GM23338 (cell line): ENCODE data around the gene MAN2B2. TPM values are rescaled to one million over a fixed set of nuclear protein-coding genes. Genes with fewer than 3 reads are reported as not detected.
A peak's percentile ranks its signal among the peaks of the same experiment; 100 is the strongest.

Experiments used
- ATAC-seq: fragments of 200-7000 bp; cut with Tn5 transposase; 3 replicates; pipeline ENCODE4 v1.9.1; 2020
- DNase-seq: peaks from one replicate; pipeline ENCODE4 v3.0.0-alpha.2; 2015; ENCODE audit warnings: low spot score
- H2AFZ ChIP-seq: fragments of 200-600 bp; sonication (generic); 2 replicates; pipeline ENCODE4 v1.8.0; 2016; ENCODE audit warnings: antibody characterized with exemption, mild to moderate bottlenecking, moderate library complexity
- H3F3A ChIP-seq: fragments of 200-600 bp; sonication (generic); replicated peaks from 2 replicates; pipeline ENCODE4 v1.8.0; 2017; ENCODE audit warnings: antibody characterized with exemption, mixed run types, low read depth
- H3K27ac ChIP-seq: fragments of 200-600 bp; sonication (generic); 2 replicates; pipeline ENCODE4 v1.6.1; 2016; ENCODE audit warnings: low read depth
- H3K27me3 ChIP-seq: fragments of 200-600 bp; sonication (generic); 2 replicates; pipeline ENCODE4 v1.8.0; 2016; ENCODE audit warnings: mild to moderate bottlenecking, mixed run types, moderate library complexity; ENCODE audit not compliant: insufficient read depth
- H3K36me3 ChIP-seq: fragments of 200-600 bp; sonication (generic); 2 replicates; pipeline ENCODE4 v1.8.0; 2016; ENCODE audit warnings: mild to moderate bottlenecking; ENCODE audit not compliant: insufficient read depth
- H3K4me1 ChIP-seq: fragments of 200-600 bp; sonication (generic); 2 replicates; pipeline ENCODE4 v1.8.0; 2016; ENCODE audit warnings: mild to moderate bottlenecking, moderate library complexity; ENCODE audit not compliant: insufficient read depth
- H3K4me2 ChIP-seq: fragments of 200-600 bp; sonication (generic); 2 replicates; pipeline ENCODE4 v1.7.1; 2017; ENCODE audit warnings: mixed run types
- H3K4me3 ChIP-seq: fragments of 200-600 bp; sonication (generic); 2 replicates; pipeline ENCODE4 v1.6.1; 2016; ENCODE audit warnings: mixed run types
- H3K79me2 ChIP-seq: fragments of 200-600 bp; sonication (generic); replicated peaks from 2 replicates; pipeline ENCODE4 v1.8.0; 2017; ENCODE audit warnings: mild to moderate bottlenecking; ENCODE audit not compliant: insufficient read depth
- H3K9me2 ChIP-seq: fragments of 200-600 bp; sonication (generic); 2 replicates; pipeline ENCODE4 v1.8.0; 2017; ENCODE audit not compliant: insufficient read depth
- H4K20me1 ChIP-seq: fragments of 200-600 bp; sonication (generic); replicated peaks from 2 replicates; pipeline ENCODE4 v1.8.0; 2017; ENCODE audit warnings: mild to moderate bottlenecking; ENCODE audit not compliant: insufficient read depth
- H3K27ac Mint-ChIP-seq: 2 replicates; pipeline ENCODE4 v1.8.0; 2020; ENCODE audit warnings: inconsistent platforms, mild to moderate bottlenecking, moderate library complexity, mixed read lengths
- H3K27me3 Mint-ChIP-seq: 3 replicates; pipeline ENCODE4 v1.8.0; 2022; ENCODE audit warnings: low read depth, mild to moderate bottlenecking, moderate library complexity, mixed read lengths, inconsistent platforms; ENCODE audit not compliant: insufficient read depth, poor library complexity
- H3K36me3 Mint-ChIP-seq: 3 replicates; pipeline ENCODE4 v1.8.0; 2021; ENCODE audit warnings: low read depth, mild to moderate bottlenecking, inconsistent platforms, moderate library complexity, mixed read lengths
- H3K4me1 Mint-ChIP-seq: 3 replicates; pipeline ENCODE4 v1.8.0; 2020; ENCODE audit warnings: mild to moderate bottlenecking, inconsistent platforms, mixed read lengths
- H3K4me3 Mint-ChIP-seq: 3 replicates; pipeline ENCODE4 v1.8.0; 2021; ENCODE audit warnings: moderate library complexity, mild to moderate bottlenecking, inconsistent platforms, mixed read lengths
- H3K9me3 Mint-ChIP-seq: 3 replicates; pipeline ENCODE4 v1.8.0; 2020; ENCODE audit warnings: moderate library complexity, mild to moderate bottlenecking, inconsistent platforms, mixed read lengths
- CREB1 ChIP-seq: fragments of 250-450 bp; sonication (Bioruptor Pico); IDR thresholded peaks from 2 replicates; pipeline ENCODE4 v1.5.0; 2020; ENCODE audit warnings: low read depth, mild to moderate bottlenecking, moderate library complexity
- EZH2 ChIP-seq: fragments of 200-600 bp; sonication (generic); IDR thresholded peaks from one replicate; pipeline ENCODE4 v1.8.0; 2017; ENCODE audit warnings: antibody characterized with exemption, mild to moderate bottlenecking, low read depth; ENCODE audit not compliant: unreplicated experiment
- EZH2phosphoT487 ChIP-seq: fragments of 200-600 bp; sonication (generic); IDR thresholded peaks from one replicate; pipeline ENCODE4 v1.8.1; 2018; ENCODE audit warnings: antibody characterized with exemption; ENCODE audit not compliant: unreplicated experiment
- JUNB ChIP-seq: IDR thresholded peaks from one replicate; pipeline ENCODE4 v1.6.1; 2016; ENCODE audit warnings: antibody characterized with exemption; ENCODE audit not compliant: unreplicated experiment
- NANOG ChIP-seq: IDR thresholded peaks from 2 replicates; pipeline ENCODE4 v1.6.1; 2016; ENCODE audit warnings: antibody characterized with exemption, borderline replicate concordance
- POLR2AphosphoS5 ChIP-seq: IDR thresholded peaks from 2 replicates; pipeline ENCODE4 v1.6.1; 2016; ENCODE audit warnings: antibody characterized with exemption, low read depth
- STAT1 ChIP-seq: IDR thresholded peaks from one replicate; pipeline ENCODE4 v1.6.1; 2016; ENCODE audit warnings: antibody characterized with exemption; ENCODE audit not compliant: unreplicated experiment
- ZNF114 ChIP-seq: fragments of 250-450 bp; sonication (Bioruptor Pico); IDR thresholded peaks from 2 replicates; pipeline ENCODE4 v1.5.0; 2020; ENCODE audit warnings: mild to moderate bottlenecking, moderate library complexity
- ZNF331 ChIP-seq: fragments of 250-450 bp; sonication (Bioruptor Pico); IDR thresholded peaks from 2 replicates; pipeline ENCODE4 v1.5.0; 2020; ENCODE audit warnings: low read depth, mild to moderate bottlenecking, moderate library complexity
- ZNF462 ChIP-seq: fragments of 250-450 bp; sonication (Bioruptor Pico); IDR thresholded peaks from 2 replicates; pipeline ENCODE4 v1.5.0; 2020; ENCODE audit warnings: mild to moderate bottlenecking, moderate library complexity
- polyA plus RNA-seq: library from polyadenylated mRNA; unstranded; fragments of >200 nt; fragmentation: Nextera tagmentation; extraction: Ambion mirVana; gene quantifications from 2 replicates; pipeline ENCODE4 v1.2.1, GENCODE V29; 2016
- total RNA-seq: library from RNA; depleted of rRNA; stranded (reverse); fragments of >200 nt; shearing (Covaris generic); gene quantifications from 2 replicates; pipeline ENCODE4 v1.2.3, GENCODE V29; 2014
- TF ChIP-seq, protein P1 (sequence below), 2 experiments: fragments of 200-600 bp in 1 of 2; sonication (generic) in 1 of 2; conservative IDR thresholded peaks; 2 replicates each; pipeline versions ENCODE4 v1.5.1 to v1.6.1; 2016 to 2017; ENCODE audit warnings: antibody characterized with exemption in 2 of 2, low read depth in 2 of 2, mild to moderate bottlenecking in 2 of 2, moderate library complexity in 1 of 2
- TF ChIP-seq, protein P2 (sequence below): IDR thresholded peaks from 2 replicates; pipeline ENCODE4 v1.6.1; 2016; ENCODE audit warnings: antibody characterized with exemption
- TF ChIP-seq, protein P3 (sequence below): IDR thresholded peaks from one replicate; pipeline ENCODE4 v1.6.1; 2018; ENCODE audit warnings: antibody characterized with exemption; ENCODE audit not compliant: unreplicated experiment

Gene MAN2B2
- total and polyA plus RNA-seq, 2 experiments from 2014 or later = 1.6 to 6.9 TPM

- H3K36me3 ChIP-seq = no peaks in the 10 kb centered on the region
- H3F3A ChIP-seq = no peaks in the 10 kb centered on the region
- no peak overlapping the region for H3K4me3 ChIP-seq
- DNase-seq (no peak), ATAC-seq (no peak)
- no peak overlapping the region for H3K4me3 Mint-ChIP-seq
- H3K27ac Mint-ChIP-seq = no peak overlapping the region
- H3K4me1 Mint-ChIP-seq = peaks cover 26% of the 10 kb centered on the region
- H3K27ac ChIP-seq = no peak overlapping the region
- H3K4me1 ChIP-seq = peaks cover 6% of the 10 kb centered on the region
- no peaks in the 10 kb centered on the region for H3K27me3 ChIP-seq
- H3K4me2 ChIP-seq = no peak overlapping the region
- no peaks in the 10 kb centered on the region for H3K36me3 Mint-ChIP-seq
- no peaks in the 10 kb centered on the region for H4K20me1 ChIP-seq
- H3K9me3 Mint-ChIP-seq = no peaks in the 10 kb centered on the region; the same call in 2 of the 3 replicates
- H3K27me3 Mint-ChIP-seq = peaks cover 19% of the 10 kb centered on the region
- H2AFZ ChIP-seq = peak overlapping the region; percentile 61; the same call in 1 of the 2 replicates
- no peaks in the 10 kb centered on the region for H3K79me2 ChIP-seq
- TF ChIP-seq POLR2AphosphoS5 (no peak), ZNF331 (CRISPR knock-in tag) (no peak), ZNF114 (no peak), STAT1 (no peak), ZNF462 (CRISPR knock-in tag) (no peak), JUNB (no peak), EZH2phosphoT487 (no peak), NANOG (no peak), CREB1 (CRISPR knock-in tag) (no peak), EZH2 (no peak)
- TF ChIP-seq, protein P1, sequence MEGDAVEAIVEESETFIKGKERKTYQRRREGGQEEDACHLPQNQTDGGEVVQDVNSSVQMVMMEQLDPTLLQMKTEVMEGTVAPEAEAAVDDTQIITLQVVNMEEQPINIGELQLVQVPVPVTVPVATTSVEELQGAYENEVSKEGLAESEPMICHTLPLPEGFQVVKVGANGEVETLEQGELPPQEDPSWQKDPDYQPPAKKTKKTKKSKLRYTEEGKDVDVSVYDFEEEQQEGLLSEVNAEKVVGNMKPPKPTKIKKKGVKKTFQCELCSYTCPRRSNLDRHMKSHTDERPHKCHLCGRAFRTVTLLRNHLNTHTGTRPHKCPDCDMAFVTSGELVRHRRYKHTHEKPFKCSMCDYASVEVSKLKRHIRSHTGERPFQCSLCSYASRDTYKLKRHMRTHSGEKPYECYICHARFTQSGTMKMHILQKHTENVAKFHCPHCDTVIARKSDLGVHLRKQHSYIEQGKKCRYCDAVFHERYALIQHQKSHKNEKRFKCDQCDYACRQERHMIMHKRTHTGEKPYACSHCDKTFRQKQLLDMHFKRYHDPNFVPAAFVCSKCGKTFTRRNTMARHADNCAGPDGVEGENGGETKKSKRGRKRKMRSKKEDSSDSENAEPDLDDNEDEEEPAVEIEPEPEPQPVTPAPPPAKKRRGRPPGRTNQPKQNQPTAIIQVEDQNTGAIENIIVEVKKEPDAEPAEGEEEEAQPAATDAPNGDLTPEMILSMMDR (conservative IDR thresholded peaks at IDR 0.05; ENCODE audit: low read depth in 2 of 2) = no peak
- TF ChIP-seq, protein P2, sequence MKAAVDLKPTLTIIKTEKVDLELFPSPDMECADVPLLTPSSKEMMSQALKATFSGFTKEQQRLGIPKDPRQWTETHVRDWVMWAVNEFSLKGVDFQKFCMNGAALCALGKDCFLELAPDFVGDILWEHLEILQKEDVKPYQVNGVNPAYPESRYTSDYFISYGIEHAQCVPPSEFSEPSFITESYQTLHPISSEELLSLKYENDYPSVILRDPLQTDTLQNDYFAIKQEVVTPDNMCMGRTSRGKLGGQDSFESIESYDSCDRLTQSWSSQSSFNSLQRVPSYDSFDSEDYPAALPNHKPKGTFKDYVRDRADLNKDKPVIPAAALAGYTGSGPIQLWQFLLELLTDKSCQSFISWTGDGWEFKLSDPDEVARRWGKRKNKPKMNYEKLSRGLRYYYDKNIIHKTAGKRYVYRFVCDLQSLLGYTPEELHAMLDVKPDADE = no peak
- TF ChIP-seq, protein P3, sequence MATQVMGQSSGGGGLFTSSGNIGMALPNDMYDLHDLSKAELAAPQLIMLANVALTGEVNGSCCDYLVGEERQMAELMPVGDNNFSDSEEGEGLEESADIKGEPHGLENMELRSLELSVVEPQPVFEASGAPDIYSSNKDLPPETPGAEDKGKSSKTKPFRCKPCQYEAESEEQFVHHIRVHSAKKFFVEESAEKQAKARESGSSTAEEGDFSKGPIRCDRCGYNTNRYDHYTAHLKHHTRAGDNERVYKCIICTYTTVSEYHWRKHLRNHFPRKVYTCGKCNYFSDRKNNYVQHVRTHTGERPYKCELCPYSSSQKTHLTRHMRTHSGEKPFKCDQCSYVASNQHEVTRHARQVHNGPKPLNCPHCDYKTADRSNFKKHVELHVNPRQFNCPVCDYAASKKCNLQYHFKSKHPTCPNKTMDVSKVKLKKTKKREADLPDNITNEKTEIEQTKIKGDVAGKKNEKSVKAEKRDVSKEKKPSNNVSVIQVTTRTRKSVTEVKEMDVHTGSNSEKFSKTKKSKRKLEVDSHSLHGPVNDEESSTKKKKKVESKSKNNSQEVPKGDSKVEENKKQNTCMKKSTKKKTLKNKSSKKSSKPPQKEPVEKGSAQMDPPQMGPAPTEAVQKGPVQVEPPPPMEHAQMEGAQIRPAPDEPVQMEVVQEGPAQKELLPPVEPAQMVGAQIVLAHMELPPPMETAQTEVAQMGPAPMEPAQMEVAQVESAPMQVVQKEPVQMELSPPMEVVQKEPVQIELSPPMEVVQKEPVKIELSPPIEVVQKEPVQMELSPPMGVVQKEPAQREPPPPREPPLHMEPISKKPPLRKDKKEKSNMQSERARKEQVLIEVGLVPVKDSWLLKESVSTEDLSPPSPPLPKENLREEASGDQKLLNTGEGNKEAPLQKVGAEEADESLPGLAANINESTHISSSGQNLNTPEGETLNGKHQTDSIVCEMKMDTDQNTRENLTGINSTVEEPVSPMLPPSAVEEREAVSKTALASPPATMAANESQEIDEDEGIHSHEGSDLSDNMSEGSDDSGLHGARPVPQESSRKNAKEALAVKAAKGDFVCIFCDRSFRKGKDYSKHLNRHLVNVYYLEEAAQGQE = no peak
- no peaks in the 10 kb centered on the region for H3K9me2 ChIP-seq
These were observed 47.7 kb upstream of the MAN2B2 start for GRCh38 chr4:6527259-6527658.
